ENCODE results near the gene DEFB114.
"Not testable (repeated sequence)": the region's sequence is repeated elsewhere in the genome, so short reads cannot be mapped to it uniquely, and the experiment has no call there.

The DEFB114 gene

GRCh38 chr6:49964064-49964463 lies at the start of gene DEFB114:
TSS of gene DEFB114 (minus strand) at chr6:49964164. CDS start at chr6:49964105, 59 bp downstream.
- DNase-seq = no peak

GRCh38 chr6:50007819-50008218 lies 43.9 kb upstream of the DEFB114 start:
- DNase-seq = no peak

- DNase-seq = no peak
Observed at GRCh38 chr6:50003139-50003538, 39.2 kb upstream of the DEFB114 start.

- DNase-seq = no peak
Observed at GRCh38 chr6:49995278-49995677, 31.3 kb upstream of the DEFB114 start.

- DNase-seq = no peak
Observed at GRCh38 chr6:49988900-49989299, 24.9 kb upstream of the DEFB114 start.

- no peak for DNase-seq
Observed at GRCh38 chr6:49987749-49988148, 23.8 kb upstream of the DEFB114 start.

GRCh38 chr6:49986551-49986950 lies 22.6 kb upstream of the DEFB114 start:
- DNase-seq = no peak

- DNase-seq = no peak
Observed at GRCh38 chr6:49982046-49982445, 18.1 kb upstream of the DEFB114 start.

- no peak for DNase-seq
Observed at GRCh38 chr6:49980898-49981297, 16.9 kb upstream of the DEFB114 start.

- no peak for DNase-seq
Observed at GRCh38 chr6:49979584-49979983, 15.6 kb upstream of the DEFB114 start.

- DNase-seq = no peak
Observed at GRCh38 chr6:49978332-49979226, 14.6 kb upstream of the DEFB114 start.

- no peak for DNase-seq
Observed at GRCh38 chr6:49969605-49970004, 5.6 kb upstream of the DEFB114 start, which contains the start of gene DEFB113. TSS of gene DEFB113 (minus strand) at chr6:49969625. CDS start at chr6:49969625, 0 bp downstream.

- no peak for DNase-seq
Observed at GRCh38 chr6:49966823-49967222, 2.9 kb upstream of the DEFB114 start.

GRCh38 chr6:49966334-49966733 lies 2.4 kb upstream of the DEFB114 start:
- no peak for DNase-seq

- no peak for DNase-seq
Observed at GRCh38 chr6:49958180-49958579, 5.8 kb downstream of the DEFB114 start.

- DNase-seq = no peak
Observed at GRCh38 chr6:49955847-49956246, 8.1 kb downstream of the DEFB114 start.

- DNase-seq = no peak
Observed at GRCh38 chr6:49951926-49952325, 12.0 kb downstream of the DEFB114 start.

GRCh38 chr6:49950415-49950751 lies 13.6 kb downstream of the DEFB114 start:
- no peak for DNase-seq

GRCh38 chr6:49949062-49949461 lies 14.9 kb downstream of the DEFB114 start:
- no peak for DNase-seq

- no peak for DNase-seq
Observed at GRCh38 chr6:49946835-49947234, 17.1 kb downstream of the DEFB114 start.

- not testable (repeated sequence) for DNase-seq
Observed at GRCh38 chr6:49944068-49944467, 19.9 kb downstream of the DEFB114 start.

- no peak for DNase-seq
Observed at GRCh38 chr6:49939993-49940498, 23.9 kb downstream of the DEFB114 start.

GRCh38 chr6:49937811-49938210 lies 26.2 kb downstream of the DEFB114 start:
- DNase-seq = no peak

- no peak for DNase-seq
Observed at GRCh38 chr6:49937017-49937416, 26.9 kb downstream of the DEFB114 start.

- no peak for DNase-seq
Observed at GRCh38 chr6:49935387-49935786, 28.6 kb downstream of the DEFB114 start.

Measured in COR-L47 (cell line).